Activated CD4-positive, alpha-beta T cell treated with anti-CD3 and anti-CD28 coated beads for 1 hour (primary cell): ENCODE data around the gene ABCA13.

Experiments
- DNase-seq: peaks from one replicate; pipeline ENCODE4 v3.0.0-alpha.2; 2020

ABCA13 gene

GRCh38 chr7:48250441-48250951, 79.2 kb downstream of the ABCA13 start:
- DNase-seq = no peak

GRCh38 chr7:48251766-48252165, 80.5 kb downstream of the ABCA13 start:
- DNase-seq = no peak

- no peak for DNase-seq
Measured at GRCh38 chr7:48252995-48253394, 81.7 kb downstream of the ABCA13 start.

- DNase-seq = no peak
Measured at GRCh38 chr7:48255046-48255445, 83.8 kb downstream of the ABCA13 start.

- no peak for DNase-seq
Measured at GRCh38 chr7:48259463-48260280, 88.4 kb downstream of the ABCA13 start.

GRCh38 chr7:48261696-48262095, 90.4 kb downstream of the ABCA13 start:
- DNase-seq = no peak

GRCh38 chr7:48262606-48263310, 91.5 kb downstream of the ABCA13 start:
- DNase-seq = no peak

GRCh38 chr7:48263311-48263650, 92.0 kb downstream of the ABCA13 start:
- no peak for DNase-seq

- no peak for DNase-seq
Measured at GRCh38 chr7:48269066-48269465, 97.8 kb downstream of the ABCA13 start.

GRCh38 chr7:48274662-48275061, 103.4 kb downstream of the ABCA13 start:
- DNase-seq = no peak

- DNase-seq = no peak
Measured at GRCh38 chr7:48279420-48279819, 108.2 kb downstream of the ABCA13 start.

GRCh38 chr7:48280100-48280499, 108.8 kb downstream of the ABCA13 start:
- DNase-seq = no peak

- no peak for DNase-seq
Measured at GRCh38 chr7:48285373-48285772, 114.1 kb downstream of the ABCA13 start.

- no peak for DNase-seq
Measured at GRCh38 chr7:48286836-48287235, 115.6 kb downstream of the ABCA13 start.

GRCh38 chr7:48289656-48290055, 118.4 kb downstream of the ABCA13 start:
- no peak for DNase-seq

- no peak for DNase-seq
Measured at GRCh38 chr7:48292949-48293348, 121.7 kb downstream of the ABCA13 start.

GRCh38 chr7:48295296-48295971, 124.2 kb downstream of the ABCA13 start:
- no peak for DNase-seq

GRCh38 chr7:48296966-48297365, 125.7 kb downstream of the ABCA13 start:
- DNase-seq = no peak

GRCh38 chr7:48298779-48299178, 127.5 kb downstream of the ABCA13 start:
- no peak for DNase-seq

GRCh38 chr7:48299580-48300169, 128.4 kb downstream of the ABCA13 start:
- no peak for DNase-seq

GRCh38 chr7:48300301-48300700, 129.0 kb downstream of the ABCA13 start:
- no peak for DNase-seq

GRCh38 chr7:48301201-48301600, 129.9 kb downstream of the ABCA13 start:
- no peak for DNase-seq

- DNase-seq = no peak
Measured at GRCh38 chr7:48304641-48305040, 133.4 kb downstream of the ABCA13 start.
